ENCODE data around the gene CALN1. TPM values are rescaled to one million over a fixed set of nuclear protein-coding genes. Genes with fewer than 3 reads are reported as not detected.
"Not testable (repeated sequence)": the region's sequence is repeated elsewhere in the genome, so short reads cannot be mapped to it uniquely, and the experiment has no call there.

CALN1 gene
- total RNA-seq, 1 donor from 2014 or later, result 0.52 TPM

DNA sequence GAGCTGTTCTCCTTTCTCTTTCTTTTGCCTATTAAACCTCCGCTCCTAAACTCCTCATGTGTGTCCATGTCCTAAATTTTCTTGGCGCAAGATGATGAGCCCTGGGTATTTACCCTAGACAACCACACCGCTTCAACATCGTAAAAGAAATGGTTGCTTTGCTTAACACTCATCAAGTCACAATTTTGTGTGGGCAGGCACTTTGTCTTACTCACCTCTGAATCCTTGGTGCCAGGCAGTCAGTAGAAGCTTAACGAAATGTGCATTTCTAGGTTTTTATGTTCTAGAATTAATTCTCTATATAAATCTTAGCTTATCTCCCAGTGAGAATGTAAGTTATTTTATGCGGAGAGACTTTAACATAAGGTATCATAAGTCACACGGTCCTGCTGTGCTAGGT is 478.7 kb downstream of the CALN1 start:
- no peaks in the 10 kb centered on the region for H3K27me3 ChIP-seq (ENCODE audit: control insufficient read depth in 3 of 3, insufficient read depth in 3 of 3, low read length in 3 of 3)
- H3K4me3 ChIP-seq (ENCODE audit: low read length in 3 of 3), result no peak overlapping the region
- no peaks in the 10 kb centered on the region for H3K36me3 ChIP-seq (ENCODE audit: control insufficient read depth in 3 of 3, insufficient read depth in 3 of 3, low read length in 3 of 3)
- H3K9me3 ChIP-seq (ENCODE audit: control insufficient read depth in 3 of 3, low read length in 3 of 3), result no peaks in the 10 kb centered on the region
- no peak overlapping the region for H3K27ac ChIP-seq (ENCODE audit: low read depth, low read length)
- no peaks in the 10 kb centered on the region for H3K4me1 ChIP-seq (ENCODE audit: control insufficient read depth in 3 of 3, insufficient read depth in 3 of 3, low read length in 3 of 3)
- no peak overlapping the region for H3K9ac ChIP-seq (ENCODE audit: low read depth in 1 of 3, low read length in 3 of 3)

DNA sequence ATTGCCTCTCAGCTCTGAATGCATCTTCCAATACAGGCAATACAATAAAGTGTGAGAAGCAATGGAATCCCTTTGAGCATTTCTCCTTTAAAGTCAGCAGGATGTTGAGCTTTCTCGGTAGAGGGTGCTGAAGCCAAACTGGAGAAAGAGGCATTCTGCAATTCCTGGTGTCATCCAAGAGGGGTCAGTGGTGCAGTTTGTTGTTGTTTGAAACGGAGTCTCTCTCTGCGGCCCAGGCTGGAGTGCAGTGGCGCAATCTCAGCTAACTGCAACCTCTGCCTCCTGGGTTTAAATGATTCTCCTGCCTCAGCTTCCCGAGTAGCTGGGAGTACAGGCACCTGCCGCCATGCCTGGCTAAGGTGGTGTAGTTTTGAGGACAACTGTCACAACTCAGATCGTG is 486.5 kb downstream of the CALN1 start:
- no peak overlapping the region for H3K27ac ChIP-seq (ENCODE audit: low read depth, low read length)
- H3K9ac ChIP-seq (ENCODE audit: low read depth in 1 of 3, low read length in 3 of 3), result no peak overlapping the region
- H3K4me3 ChIP-seq (ENCODE audit: low read length in 3 of 3), result no peak overlapping the region
- peaks cover 3 to 10% (median 5%) of the 10 kb centered on the region in 3 donors for H3K9me3 ChIP-seq (ENCODE audit: control insufficient read depth in 3 of 3, low read length in 3 of 3)
- H3K27me3 ChIP-seq (ENCODE audit: control insufficient read depth in 3 of 3, insufficient read depth in 3 of 3, low read length in 3 of 3), result no peaks in the 10 kb centered on the region
- no peaks in the 10 kb centered on the region for H3K4me1 ChIP-seq (ENCODE audit: control insufficient read depth in 3 of 3, insufficient read depth in 3 of 3, low read length in 3 of 3)
- H3K36me3 ChIP-seq (ENCODE audit: control insufficient read depth in 3 of 3, insufficient read depth in 3 of 3, low read length in 3 of 3), result no peaks in the 10 kb centered on the region

DNA sequence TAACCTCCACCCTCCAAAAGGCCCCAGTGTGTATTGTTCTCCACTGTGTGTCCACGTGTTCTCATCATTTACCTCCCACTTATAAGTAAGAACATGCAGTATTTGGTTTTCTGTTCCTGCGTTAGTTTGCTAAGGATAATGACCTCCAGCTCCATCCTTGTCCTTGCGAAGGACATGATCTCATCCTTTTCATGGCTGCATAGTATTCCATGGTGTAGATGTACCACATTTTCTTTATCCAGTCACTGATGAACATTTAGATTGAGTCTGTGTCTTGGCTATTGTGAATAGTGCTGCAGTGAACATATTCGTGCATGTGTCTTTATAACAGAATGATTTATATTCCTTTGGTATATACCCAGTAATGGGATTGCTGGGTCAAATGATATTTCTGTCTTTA is 497.9 kb downstream of the CALN1 start:
- not testable (repeated sequence) for H3K4me1 ChIP-seq (ENCODE audit: control insufficient read depth in 3 of 3, insufficient read depth in 3 of 3, low read length in 3 of 3); H3K9ac ChIP-seq (ENCODE audit: low read depth in 1 of 3, low read length in 3 of 3); H3K9me3 ChIP-seq (ENCODE audit: control insufficient read depth in 3 of 3, low read length in 3 of 3); H3K27ac ChIP-seq (ENCODE audit: low read depth, low read length); H3K27me3 ChIP-seq (ENCODE audit: control insufficient read depth in 3 of 3, insufficient read depth in 3 of 3, low read length in 3 of 3); H3K36me3 ChIP-seq (ENCODE audit: control insufficient read depth in 3 of 3, insufficient read depth in 3 of 3, low read length in 3 of 3); H3K4me3 ChIP-seq (ENCODE audit: low read length in 3 of 3)

DNA sequence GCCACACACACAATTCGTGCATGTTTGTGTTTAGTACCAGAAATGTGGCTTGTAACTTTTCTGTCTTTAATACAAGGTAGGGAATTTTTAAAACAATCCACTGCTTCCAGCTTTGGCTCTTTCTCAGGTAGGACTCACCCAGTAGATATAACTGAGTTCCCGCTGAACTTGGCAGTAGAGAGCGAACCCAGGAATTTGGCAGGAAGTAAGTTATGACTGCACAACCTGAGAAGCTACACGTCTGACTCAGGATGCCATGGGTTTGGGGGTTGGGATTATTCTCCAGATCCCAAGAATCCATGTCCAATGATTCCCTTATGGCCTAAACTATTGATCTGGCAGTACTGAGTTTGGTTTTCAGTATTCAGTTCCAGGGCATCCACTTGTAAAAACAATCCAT is 499.7 kb downstream of the CALN1 start:
- Histone ChIP-seq H3K4me1 (ENCODE audit: control insufficient read depth in 3 of 3, insufficient read depth in 3 of 3, low read length in 3 of 3) (no peaks in the 10 kb centered on the region), H3K4me3 (ENCODE audit: low read length in 3 of 3) (no peak overlapping the region), H3K9ac (ENCODE audit: low read depth in 1 of 3, low read length in 3 of 3) (no peak overlapping the region), H3K27me3 (ENCODE audit: control insufficient read depth in 3 of 3, insufficient read depth in 3 of 3, low read length in 3 of 3) (no peaks in the 10 kb centered on the region), H3K27ac (ENCODE audit: low read depth, low read length) (no peak overlapping the region), H3K9me3 (ENCODE audit: control insufficient read depth in 3 of 3, low read length in 3 of 3) (peaks cover 0 to 2% (median 0%) of the 10 kb centered on the region in 3 donors), H3K36me3 (ENCODE audit: control insufficient read depth in 3 of 3, insufficient read depth in 3 of 3, low read length in 3 of 3) (no peaks in the 10 kb centered on the region)

DNA sequence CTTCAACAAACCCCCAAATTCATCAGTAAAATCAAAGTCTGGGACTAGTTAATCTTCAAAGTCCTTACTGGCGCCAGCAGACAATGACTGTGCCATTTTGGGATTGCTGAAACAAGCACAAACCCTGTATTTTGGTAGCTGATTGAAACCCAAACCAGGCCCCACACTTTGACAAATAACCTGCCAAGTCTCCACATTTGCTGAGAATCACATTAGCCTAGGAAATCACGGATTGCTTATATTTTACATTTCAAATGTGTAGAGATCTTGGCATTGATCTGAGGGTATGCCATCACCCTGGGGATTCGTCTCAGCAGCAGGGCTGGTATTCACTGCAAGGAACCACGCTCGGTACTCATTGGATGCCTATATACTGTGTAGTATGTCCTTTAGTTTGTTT is 501.1 kb downstream of the CALN1 start:
- H3K9me3 ChIP-seq (ENCODE audit: control insufficient read depth in 3 of 3, low read length in 3 of 3), result peaks cover 0 to 2% (median 0%) of the 10 kb centered on the region in 3 donors
- no peak overlapping the region for H3K9ac ChIP-seq (ENCODE audit: low read depth in 1 of 3, low read length in 3 of 3)
- no peak overlapping the region for H3K4me3 ChIP-seq (ENCODE audit: low read length in 3 of 3)
- H3K36me3 ChIP-seq (ENCODE audit: control insufficient read depth in 3 of 3, insufficient read depth in 3 of 3, low read length in 3 of 3), result no peaks in the 10 kb centered on the region
- no peaks in the 10 kb centered on the region for H3K4me1 ChIP-seq (ENCODE audit: control insufficient read depth in 3 of 3, insufficient read depth in 3 of 3, low read length in 3 of 3)
- H3K27ac ChIP-seq (ENCODE audit: low read depth, low read length), result no peak overlapping the region
- no peaks in the 10 kb centered on the region for H3K27me3 ChIP-seq (ENCODE audit: control insufficient read depth in 3 of 3, insufficient read depth in 3 of 3, low read length in 3 of 3)

DNA sequence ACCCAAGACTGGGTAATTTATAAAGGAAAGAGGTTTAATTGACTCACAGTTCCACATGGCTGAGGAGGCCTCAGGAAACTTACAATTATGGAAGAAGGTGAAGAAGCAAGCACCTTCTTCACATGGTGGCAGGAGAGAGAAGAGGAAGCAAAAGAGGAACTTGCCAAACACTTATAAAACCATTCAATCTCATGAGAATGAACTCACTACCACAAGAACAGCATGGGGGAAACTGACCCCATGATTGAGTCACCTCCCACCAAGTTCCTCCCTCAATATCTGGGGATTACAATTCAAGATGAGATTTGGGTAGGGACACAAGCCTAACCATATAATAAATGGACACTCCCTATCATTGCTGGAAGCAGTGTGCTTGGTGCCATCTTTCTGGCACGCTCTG is 506.3 kb downstream of the CALN1 start:
- H3K4me3 ChIP-seq (ENCODE audit: low read length in 3 of 3), result no peak overlapping the region
- no peaks in the 10 kb centered on the region for H3K27me3 ChIP-seq (ENCODE audit: control insufficient read depth in 3 of 3, insufficient read depth in 3 of 3, low read length in 3 of 3)
- no peaks in the 10 kb centered on the region for H3K36me3 ChIP-seq (ENCODE audit: control insufficient read depth in 3 of 3, insufficient read depth in 3 of 3, low read length in 3 of 3)
- no peak overlapping the region for H3K9ac ChIP-seq (ENCODE audit: low read depth in 1 of 3, low read length in 3 of 3)
- no peak overlapping the region for H3K27ac ChIP-seq (ENCODE audit: low read depth, low read length)
- peaks cover 0 to 7% (median 0%) of the 10 kb centered on the region in 3 donors for H3K9me3 ChIP-seq (ENCODE audit: control insufficient read depth in 3 of 3, low read length in 3 of 3)
- no peaks in the 10 kb centered on the region for H3K4me1 ChIP-seq (ENCODE audit: control insufficient read depth in 3 of 3, insufficient read depth in 3 of 3, low read length in 3 of 3)

DNA sequence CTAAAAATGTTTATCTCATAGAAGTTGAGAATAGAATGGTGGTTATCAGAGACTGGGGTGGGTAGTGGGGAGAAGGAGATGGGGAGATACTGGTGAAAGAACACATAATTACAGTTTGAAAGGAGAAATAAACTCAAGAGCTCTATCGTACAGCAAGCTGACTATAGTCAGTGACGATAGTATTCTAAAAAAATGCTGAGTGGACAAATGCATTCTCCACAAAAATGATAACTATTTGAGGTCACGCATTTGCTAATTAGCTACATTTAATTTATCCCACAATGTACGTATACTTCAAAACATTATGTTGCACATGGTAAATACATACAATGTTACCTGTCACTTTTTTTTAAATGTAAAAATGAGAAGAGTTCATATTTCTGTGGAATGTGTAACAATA is 507.7 kb downstream of the CALN1 start:
- Histone ChIP-seq H3K9me3 (ENCODE audit: control insufficient read depth in 3 of 3, low read length in 3 of 3) (peaks cover 0 to 7% (median 0%) of the 10 kb centered on the region in 3 donors), H3K36me3 (ENCODE audit: control insufficient read depth in 3 of 3, insufficient read depth in 3 of 3, low read length in 3 of 3) (no peaks in the 10 kb centered on the region), H3K9ac (ENCODE audit: low read depth in 1 of 3, low read length in 3 of 3) (no peak overlapping the region), H3K4me1 (ENCODE audit: control insufficient read depth in 3 of 3, insufficient read depth in 3 of 3, low read length in 3 of 3) (no peaks in the 10 kb centered on the region), H3K4me3 (ENCODE audit: low read length in 3 of 3) (no peak overlapping the region), H3K27ac (ENCODE audit: low read depth, low read length) (no peak overlapping the region), H3K27me3 (ENCODE audit: control insufficient read depth in 3 of 3, insufficient read depth in 3 of 3, low read length in 3 of 3) (no peaks in the 10 kb centered on the region)

DNA sequence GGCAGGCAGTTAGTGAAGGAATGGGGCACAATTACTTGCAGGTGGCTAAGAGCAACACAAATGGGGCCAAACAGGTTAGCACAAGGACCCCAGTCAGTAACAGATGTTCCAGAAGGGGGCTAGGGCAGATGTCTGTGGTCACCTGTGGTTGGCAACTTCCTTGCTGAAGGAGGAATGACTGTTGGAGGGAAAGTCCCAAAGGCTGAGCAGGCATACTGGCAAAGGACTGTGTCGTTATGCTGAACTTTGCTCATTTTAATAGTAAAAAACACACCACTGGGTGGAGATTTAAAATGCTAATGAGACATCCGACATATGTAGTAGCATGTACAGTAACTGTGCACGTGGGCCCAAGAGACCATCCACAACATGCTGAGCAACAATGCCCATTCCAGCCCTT is 511.6 kb downstream of the CALN1 start:
- no peaks in the 10 kb centered on the region for H3K36me3 ChIP-seq (ENCODE audit: control insufficient read depth in 3 of 3, insufficient read depth in 3 of 3, low read length in 3 of 3)
- no peaks in the 10 kb centered on the region for H3K4me1 ChIP-seq (ENCODE audit: control insufficient read depth in 3 of 3, insufficient read depth in 3 of 3, low read length in 3 of 3)
- peaks cover 0 to 7% (median 0%) of the 10 kb centered on the region in 3 donors for H3K9me3 ChIP-seq (ENCODE audit: control insufficient read depth in 3 of 3, low read length in 3 of 3)
- H3K27me3 ChIP-seq (ENCODE audit: control insufficient read depth in 3 of 3, insufficient read depth in 3 of 3, low read length in 3 of 3), result no peaks in the 10 kb centered on the region
- H3K9ac ChIP-seq (ENCODE audit: low read depth in 1 of 3, low read length in 3 of 3), result no peak overlapping the region
- H3K4me3 ChIP-seq (ENCODE audit: low read length in 3 of 3), result no peak overlapping the region
- no peak overlapping the region for H3K27ac ChIP-seq (ENCODE audit: low read depth, low read length)

DNA sequence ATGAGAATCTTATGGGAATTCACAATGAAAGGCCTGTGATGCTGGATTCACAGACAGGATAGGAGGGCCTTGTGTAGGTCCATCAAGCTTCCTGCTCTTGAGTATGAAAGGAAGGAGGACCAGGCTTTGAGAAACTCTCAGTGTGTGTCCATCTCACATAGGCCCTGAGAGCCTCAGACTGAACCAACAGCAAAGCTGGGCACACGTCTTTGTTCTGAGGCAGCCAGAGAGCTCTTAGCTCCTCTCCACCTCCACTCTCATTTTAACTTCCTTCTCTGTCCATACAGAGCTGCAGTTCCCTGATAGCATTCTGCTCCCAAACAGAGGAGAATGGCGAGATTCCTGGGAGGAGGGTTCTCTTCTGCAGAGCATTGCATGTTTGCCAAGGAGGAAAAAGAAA is 515.6 kb downstream of the CALN1 start:
- H3K9me3 ChIP-seq (ENCODE audit: control insufficient read depth in 3 of 3, low read length in 3 of 3), result no peaks in the 10 kb centered on the region
- H3K4me1 ChIP-seq (ENCODE audit: control insufficient read depth in 3 of 3, insufficient read depth in 3 of 3, low read length in 3 of 3), result no peaks in the 10 kb centered on the region
- no peaks in the 10 kb centered on the region for H3K36me3 ChIP-seq (ENCODE audit: control insufficient read depth in 3 of 3, insufficient read depth in 3 of 3, low read length in 3 of 3)
- H3K27me3 ChIP-seq (ENCODE audit: control insufficient read depth in 3 of 3, insufficient read depth in 3 of 3, low read length in 3 of 3), result no peaks in the 10 kb centered on the region
- no peak overlapping the region for H3K9ac ChIP-seq (ENCODE audit: low read depth in 1 of 3, low read length in 3 of 3)
- H3K4me3 ChIP-seq (ENCODE audit: low read length in 3 of 3), result no peak overlapping the region
- no peak overlapping the region for H3K27ac ChIP-seq (ENCODE audit: low read depth, low read length)

DNA sequence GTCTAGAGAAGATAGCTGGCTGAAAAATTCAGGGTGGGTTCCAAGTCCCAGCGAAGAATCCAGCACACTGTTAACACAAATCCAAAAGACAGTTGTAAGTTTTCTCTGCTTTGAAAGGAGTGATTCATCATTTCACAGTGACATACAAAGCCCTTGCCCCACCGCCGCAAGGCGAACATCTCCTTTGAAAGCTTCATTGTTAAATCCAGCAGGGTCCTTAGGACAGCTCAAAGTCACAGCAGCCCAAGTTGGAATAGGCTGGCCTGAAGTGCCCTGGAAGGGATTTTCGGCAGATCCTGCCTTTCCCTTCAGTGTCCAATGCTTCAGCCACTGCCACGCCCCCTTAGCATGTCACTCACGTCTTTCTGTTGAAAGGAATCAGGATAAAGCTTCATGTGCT is 526.1 kb downstream of the CALN1 start:
- no peaks in the 10 kb centered on the region for H3K36me3 ChIP-seq (ENCODE audit: control insufficient read depth in 3 of 3, insufficient read depth in 3 of 3, low read length in 3 of 3)
- H3K4me3 ChIP-seq (ENCODE audit: low read length in 3 of 3), result no peak overlapping the region
- H3K9ac ChIP-seq (ENCODE audit: low read depth in 1 of 3, low read length in 3 of 3), result no peak overlapping the region
- H3K27ac ChIP-seq (ENCODE audit: low read depth, low read length), result no peak overlapping the region
- H3K9me3 ChIP-seq (ENCODE audit: control insufficient read depth in 3 of 3, low read length in 3 of 3), result peaks cover 0 to 4% (median 0%) of the 10 kb centered on the region in 3 donors
- H3K4me1 ChIP-seq (ENCODE audit: control insufficient read depth in 3 of 3, insufficient read depth in 3 of 3, low read length in 3 of 3), result no peaks in the 10 kb centered on the region
- H3K27me3 ChIP-seq (ENCODE audit: control insufficient read depth in 3 of 3, insufficient read depth in 3 of 3, low read length in 3 of 3), result peaks cover 0 to 2% (median 0%) of the 10 kb centered on the region in 3 donors

DNA sequence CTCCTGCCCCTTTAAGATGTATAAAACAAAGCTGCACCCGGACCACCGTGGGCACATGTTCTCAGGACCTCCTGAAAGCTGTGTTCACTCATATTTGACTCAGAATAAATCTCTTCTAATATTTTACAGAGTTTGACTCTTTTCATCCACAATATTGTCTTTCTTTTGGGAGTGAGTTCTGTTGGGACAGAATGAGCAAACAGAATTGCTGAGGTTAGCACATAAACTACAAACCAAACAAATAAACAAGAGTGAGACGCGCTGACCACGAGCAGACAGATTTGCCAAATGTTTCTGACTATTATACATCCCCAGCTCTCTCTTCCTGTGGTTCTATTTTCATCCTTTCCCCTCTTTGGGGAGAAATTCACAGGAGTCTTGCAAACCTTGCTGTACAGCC is 526.7 kb downstream of the CALN1 start:
- H3K27ac ChIP-seq (ENCODE audit: low read depth, low read length), result no peak overlapping the region
- no peaks in the 10 kb centered on the region for H3K36me3 ChIP-seq (ENCODE audit: control insufficient read depth in 3 of 3, insufficient read depth in 3 of 3, low read length in 3 of 3)
- H3K9me3 ChIP-seq (ENCODE audit: control insufficient read depth in 3 of 3, low read length in 3 of 3), result peaks cover 0 to 4% (median 0%) of the 10 kb centered on the region in 3 donors
- H3K9ac ChIP-seq (ENCODE audit: low read depth in 1 of 3, low read length in 3 of 3), result no peak overlapping the region
- peaks cover 0 to 2% (median 0%) of the 10 kb centered on the region in 3 donors for H3K27me3 ChIP-seq (ENCODE audit: control insufficient read depth in 3 of 3, insufficient read depth in 3 of 3, low read length in 3 of 3)
- H3K4me3 ChIP-seq (ENCODE audit: low read length in 3 of 3), result no peak overlapping the region
- no peaks in the 10 kb centered on the region for H3K4me1 ChIP-seq (ENCODE audit: control insufficient read depth in 3 of 3, insufficient read depth in 3 of 3, low read length in 3 of 3)
